WTC11 (cell line): ENCODE results near the gene INAFM2. TPM values are rescaled to one million over a fixed set of nuclear protein-coding genes. Genes with fewer than 3 reads are reported as not detected.

Experiments
- ATAC-seq: fragments of 200-7000 bp; cut with Tn5 transposase; 2 replicates; pipeline ENCODE4 v1.10.0; 2021; ENCODE audit warnings: mild to moderate bottlenecking, moderate library complexity
- CTCF ChIA-PET: fragments of 300-600 bp; sonication (Branson Sonifier 250); formaldehyde crosslinking; loops from one replicate; lab custom pipeline; 2021; ENCODE audit warnings: antibody characterized with exemption; lab: Charles Lee
- POLR2A ChIA-PET: fragments of 350-600 bp; sonication (Branson Sonifier 250); formaldehyde crosslinking; loops from one replicate; lab custom pipeline; 2021; ENCODE audit warnings: antibody characterized with exemption; lab: Charles Lee
- DNase-seq: peaks from one replicate; pipeline ENCODE4 v3.0.0; 2021; ENCODE audit warnings: low spot score
- H3K27ac Mint-ChIP-seq: 2 replicates; pipeline ENCODE4 v1.8.0; 2021; ENCODE audit warnings: mixed read lengths
- H3K27me3 Mint-ChIP-seq: 2 replicates; pipeline ENCODE4 v1.8.0; 2021; ENCODE audit warnings: low read depth, mild to moderate bottlenecking, moderate library complexity, mixed read lengths
- H3K36me3 Mint-ChIP-seq: 2 replicates; pipeline ENCODE4 v1.8.0; 2021; ENCODE audit warnings: mixed read lengths
- H3K4me1 Mint-ChIP-seq: 2 replicates; pipeline ENCODE4 v1.8.0; 2022; ENCODE audit warnings: mixed read lengths
- H3K4me3 Mint-ChIP-seq: 2 replicates; pipeline ENCODE4 v1.8.0; 2021; ENCODE audit warnings: mild to moderate bottlenecking, moderate library complexity, mixed read lengths
- H3K9me3 Mint-ChIP-seq: 2 replicates; pipeline ENCODE4 v1.8.0; 2021; ENCODE audit warnings: mixed read lengths
- AFF4 ChIP-seq: sonication (generic); formaldehyde crosslinking; IDR thresholded peaks from 2 replicates; pipeline ENCODE4 v1.8.1; 2023; ENCODE audit warnings: mild to moderate bottlenecking, missing genetic modification reagents, borderline replicate concordance
- CBFB ChIP-seq: sonication (generic); formaldehyde crosslinking; IDR thresholded peaks from 2 replicates; pipeline ENCODE4 v1.8.1; 2022; ENCODE audit warnings: mild to moderate bottlenecking, low read depth, missing genetic modification reagents
- CREB1 ChIP-seq: sonication (generic); formaldehyde crosslinking; IDR thresholded peaks from 2 replicates; pipeline ENCODE4 v1.8.0; 2023; ENCODE audit warnings: mild to moderate bottlenecking, missing genetic modification reagents
- FOXP1 ChIP-seq: sonication (generic); formaldehyde crosslinking; IDR thresholded peaks from 2 replicates; pipeline ENCODE4 v1.8.0; 2022; ENCODE audit warnings: missing genetic modification reagents, mild to moderate bottlenecking, moderate library complexity, borderline replicate concordance
- MXD4 ChIP-seq: fragments of 250-450 bp; sonication (Bioruptor Pico); IDR thresholded peaks from 2 replicates; pipeline ENCODE4 v1.8.0; 2021; ENCODE audit warnings: mild to moderate bottlenecking, moderate library complexity, borderline replicate concordance
- RELA ChIP-seq: sonication (generic); formaldehyde crosslinking; IDR thresholded peaks from 2 replicates; pipeline ENCODE4 v1.8.1; 2022; ENCODE audit warnings: missing genetic modification reagents, mild to moderate bottlenecking, borderline replicate concordance
- SOX15 ChIP-seq: fragments of 250-450 bp; sonication (Bioruptor Pico); IDR thresholded peaks from 2 replicates; pipeline ENCODE4 v1.9.0; 2021; ENCODE audit warnings: mild to moderate bottlenecking
- STAT6 ChIP-seq: sonication (generic); formaldehyde crosslinking; conservative IDR thresholded peaks from 2 replicates; pipeline ENCODE4 v1.8.1; 2023; ENCODE audit warnings: mild to moderate bottlenecking, low read depth, missing genetic modification reagents, moderate library complexity
- ZNF512 ChIP-seq: sonication (generic); formaldehyde crosslinking; IDR thresholded peaks from 2 replicates; pipeline ENCODE4 v1.8.1; 2022; ENCODE audit warnings: missing genetic modification reagents, borderline replicate concordance
- total RNA-seq: library from RNA; stranded (reverse); gene quantifications from 3 replicates; pipeline ENCODE4 v1.2.3, GENCODE V29; 2021
- TF ChIP-seq, protein P1 (sequence below): sonication (generic); formaldehyde crosslinking; IDR thresholded peaks from 2 replicates; pipeline ENCODE4 v1.8.0; 2022; ENCODE audit warnings: mild to moderate bottlenecking, missing genetic modification reagents
- TF ChIP-seq, protein P2 (sequence below): sonication (generic); formaldehyde crosslinking; IDR thresholded peaks from 2 replicates; pipeline ENCODE4 v1.8.1; 2022; ENCODE audit warnings: mild to moderate bottlenecking, moderate library complexity, missing genetic modification reagents
- TF ChIP-seq, protein P3 (sequence below): fragments of 250-450 bp; sonication (Bioruptor Pico); IDR thresholded peaks from 2 replicates; pipeline ENCODE4 v1.9.0; 2021; ENCODE audit warnings: mild to moderate bottlenecking, borderline replicate concordance

The INAFM2 gene
- total RNA-seq, 1 experiment from 2014 or later, result 34.2 TPM

DNA sequence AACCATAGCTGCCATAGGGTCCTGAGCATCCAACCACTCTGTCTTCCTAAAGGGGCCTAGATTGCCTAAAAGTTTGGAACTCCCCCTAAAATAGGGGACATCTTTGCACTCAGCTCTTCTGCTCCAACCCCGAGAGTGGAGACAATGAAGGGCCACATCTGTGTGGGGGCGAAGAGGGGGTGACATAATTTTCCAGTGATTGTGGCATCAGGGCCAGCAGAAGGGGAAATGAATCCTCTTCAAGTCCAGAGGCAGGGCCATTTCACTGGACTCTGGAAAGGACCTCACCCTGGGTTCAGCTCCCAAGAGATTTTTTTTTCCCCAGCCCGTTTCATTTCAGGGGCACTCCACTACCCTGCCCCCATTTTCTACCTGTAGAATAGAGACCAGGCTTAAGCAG is 36.0 kb upstream of the INAFM2 start (continued):
- no peak for TF ChIP-seq FOXP1 (CRISPR knock-in tag)
- TF ChIP-seq, protein P1, sequence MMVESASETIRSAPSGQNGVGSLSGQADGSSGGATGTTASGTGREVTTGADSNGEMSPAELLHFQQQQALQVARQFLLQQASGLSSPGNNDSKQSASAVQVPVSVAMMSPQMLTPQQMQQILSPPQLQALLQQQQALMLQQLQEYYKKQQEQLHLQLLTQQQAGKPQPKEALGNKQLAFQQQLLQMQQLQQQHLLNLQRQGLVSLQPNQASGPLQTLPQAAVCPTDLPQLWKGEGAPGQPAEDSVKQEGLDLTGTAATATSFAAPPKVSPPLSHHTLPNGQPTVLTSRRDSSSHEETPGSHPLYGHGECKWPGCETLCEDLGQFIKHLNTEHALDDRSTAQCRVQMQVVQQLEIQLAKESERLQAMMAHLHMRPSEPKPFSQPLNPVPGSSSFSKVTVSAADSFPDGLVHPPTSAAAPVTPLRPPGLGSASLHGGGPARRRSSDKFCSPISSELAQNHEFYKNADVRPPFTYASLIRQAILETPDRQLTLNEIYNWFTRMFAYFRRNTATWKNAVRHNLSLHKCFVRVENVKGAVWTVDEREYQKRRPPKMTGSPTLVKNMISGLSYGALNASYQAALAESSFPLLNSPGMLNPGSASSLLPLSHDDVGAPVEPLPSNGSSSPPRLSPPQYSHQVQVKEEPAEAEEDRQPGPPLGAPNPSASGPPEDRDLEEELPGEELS (CRISPR knock-in tag), result no peak
- TF ChIP-seq, protein P2, sequence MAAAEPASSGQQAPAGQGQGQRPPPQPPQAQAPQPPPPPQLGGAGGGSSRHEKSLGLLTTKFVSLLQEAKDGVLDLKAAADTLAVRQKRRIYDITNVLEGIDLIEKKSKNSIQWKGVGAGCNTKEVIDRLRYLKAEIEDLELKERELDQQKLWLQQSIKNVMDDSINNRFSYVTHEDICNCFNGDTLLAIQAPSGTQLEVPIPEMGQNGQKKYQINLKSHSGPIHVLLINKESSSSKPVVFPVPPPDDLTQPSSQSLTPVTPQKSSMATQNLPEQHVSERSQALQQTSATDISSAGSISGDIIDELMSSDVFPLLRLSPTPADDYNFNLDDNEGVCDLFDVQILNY (CRISPR knock-in tag), result no peak
- no peak for TF ChIP-seq MXD4 (CRISPR knock-in tag)
- TF ChIP-seq RELA (CRISPR knock-in tag), result no peak
- TF ChIP-seq STAT6 (CRISPR knock-in tag), result no peak

- Mint-ChIP-seq H3K4me1 (peaks cover 30% of the 10 kb centered on the region), H3K9me3 (no peaks in the 10 kb centered on the region), H3K4me3 (no peak overlapping the region), H3K27ac (no peak overlapping the region), H3K27me3 (peaks cover 62% of the 10 kb centered on the region), H3K36me3 (no peaks in the 10 kb centered on the region)
- ATAC-seq (no peak), DNase-seq (no peak)
- ChIA-PET POLR2A (no interaction called here), CTCF (interaction anchor here (0.6 to 13.0 kb wide), 6 partner anchors 9 to 302 kb away, joined by 3 to 341 read pairs (median 76); partner anchors contain the start of genes CCDC9B and PLCB2)
- TF ChIP-seq, protein P1 (CRISPR knock-in tag), result no peak
- TF ChIP-seq, protein P3, sequence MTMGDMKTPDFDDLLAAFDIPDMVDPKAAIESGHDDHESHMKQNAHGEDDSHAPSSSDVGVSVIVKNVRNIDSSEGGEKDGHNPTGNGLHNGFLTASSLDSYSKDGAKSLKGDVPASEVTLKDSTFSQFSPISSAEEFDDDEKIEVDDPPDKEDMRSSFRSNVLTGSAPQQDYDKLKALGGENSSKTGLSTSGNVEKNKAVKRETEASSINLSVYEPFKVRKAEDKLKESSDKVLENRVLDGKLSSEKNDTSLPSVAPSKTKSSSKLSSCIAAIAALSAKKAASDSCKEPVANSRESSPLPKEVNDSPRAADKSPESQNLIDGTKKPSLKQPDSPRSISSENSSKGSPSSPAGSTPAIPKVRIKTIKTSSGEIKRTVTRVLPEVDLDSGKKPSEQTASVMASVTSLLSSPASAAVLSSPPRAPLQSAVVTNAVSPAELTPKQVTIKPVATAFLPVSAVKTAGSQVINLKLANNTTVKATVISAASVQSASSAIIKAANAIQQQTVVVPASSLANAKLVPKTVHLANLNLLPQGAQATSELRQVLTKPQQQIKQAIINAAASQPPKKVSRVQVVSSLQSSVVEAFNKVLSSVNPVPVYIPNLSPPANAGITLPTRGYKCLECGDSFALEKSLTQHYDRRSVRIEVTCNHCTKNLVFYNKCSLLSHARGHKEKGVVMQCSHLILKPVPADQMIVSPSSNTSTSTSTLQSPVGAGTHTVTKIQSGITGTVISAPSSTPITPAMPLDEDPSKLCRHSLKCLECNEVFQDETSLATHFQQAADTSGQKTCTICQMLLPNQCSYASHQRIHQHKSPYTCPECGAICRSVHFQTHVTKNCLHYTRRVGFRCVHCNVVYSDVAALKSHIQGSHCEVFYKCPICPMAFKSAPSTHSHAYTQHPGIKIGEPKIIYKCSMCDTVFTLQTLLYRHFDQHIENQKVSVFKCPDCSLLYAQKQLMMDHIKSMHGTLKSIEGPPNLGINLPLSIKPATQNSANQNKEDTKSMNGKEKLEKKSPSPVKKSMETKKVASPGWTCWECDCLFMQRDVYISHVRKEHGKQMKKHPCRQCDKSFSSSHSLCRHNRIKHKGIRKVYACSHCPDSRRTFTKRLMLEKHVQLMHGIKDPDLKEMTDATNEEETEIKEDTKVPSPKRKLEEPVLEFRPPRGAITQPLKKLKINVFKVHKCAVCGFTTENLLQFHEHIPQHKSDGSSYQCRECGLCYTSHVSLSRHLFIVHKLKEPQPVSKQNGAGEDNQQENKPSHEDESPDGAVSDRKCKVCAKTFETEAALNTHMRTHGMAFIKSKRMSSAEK (CRISPR knock-in tag), result no peak
- TF ChIP-seq CREB1, result no peak
- TF ChIP-seq AFF4, result no peak
- TF ChIP-seq SOX15 (CRISPR knock-in tag), result no peak
- no peak for TF ChIP-seq CBFB (CRISPR knock-in tag)
- TF ChIP-seq ZNF512 (CRISPR knock-in tag), result no peak
These were observed 35.5 kb upstream of the INAFM2 start for GRCh38 chr15:40287968-40288367.
